Ovary (tissue), 9 donors: ENCODE data around the gene RAB8A. TPM values are rescaled to one million over a fixed set of nuclear protein-coding genes. Genes with fewer than 3 reads are reported as not detected.

Experiments
- DNase-seq, 5 donors: peaks; one replicate each; pipeline ENCODE4 v3.0.0-alpha.2; 2019 to 2020
- H3K27ac ChIP-seq, 2 donors: fragments of 200-600 bp; one replicate each; pipeline versions ENCODE4 v1.5.1 to v1.8.0; 2019 to 2022
- H3K27me3 ChIP-seq: fragments of 200-600 bp; one replicate; pipeline ENCODE4 v1.8.0; 2022
- H3K36me3 ChIP-seq: fragments of 200-600 bp; sonication (generic); one replicate; pipeline ENCODE4 v1.5.1; 2019
- H3K4me1 ChIP-seq: one replicate; pipeline ENCODE4 v1.8.1; 2013; ENCODE audit warnings: mild to moderate bottlenecking, moderate library complexity; ENCODE audit not compliant: insufficient read depth
- H3K4me3 ChIP-seq: fragments of 200-600 bp; sonication (generic); one replicate; pipeline ENCODE4 v1.5.1; 2017
- H3K9me3 ChIP-seq, 2 donors: fragments of 200-600 bp in 1 of 2; sonication (generic) in 1 of 2; one replicate each; pipeline versions ENCODE4 v1.5.1 to v1.8.1; 2013 to 2019; ENCODE audit warnings: mild to moderate bottlenecking in 1 of 2, moderate library complexity in 1 of 2
- EP300 ChIP-seq: sonication (generic); formaldehyde crosslinking; IDR thresholded peaks from one replicate; pipeline ENCODE4 v1.6.1; 2017; ENCODE audit warnings: antibody characterized with exemption
- POLR2A ChIP-seq: fragments of 450-650 bp; IDR thresholded peaks from one replicate; pipeline ENCODE4 v1.6.1; 2017; ENCODE audit warnings: antibody characterized with exemption, mild to moderate bottlenecking, moderate library complexity
- WGBS, 3 donors: extraction: QIAGEN DNeasy Blood & Tissue Kit in 1 of 3; methylation state at CpG; one replicate each; pipeline versions ENCODE4 v1.1.5 to v1.1.7; 2013 to 2017; 5-methylcytosine and 5-hydroxymethylcytosine counted together
- intact Hi-C, 4 donors: fragments of 100-400 bp; cut with DNase I; formaldehyde crosslinking; loops; one replicate each; pipeline versions ENCODE4 v1.11.0 to v1.15.1; 2022 to 2023
- polyA plus RNA-seq, 2 donors: library from polyadenylated mRNA; stranded (reverse); fragments of 200-250 nt in 1 of 2; fragments of 350-450 nt in 1 of 2; fragmentation: Illumina TruSeq in 1 of 2; extraction: RNeasy Lipid Tissue Mini Kit (QIAGEN cat#74804) in 1 of 2; gene quantifications; one replicate each; pipeline ENCODE4 v1.2.3, GENCODE V29; 2013 to 2014
- total RNA-seq, 7 donors: library from RNA; depleted of rRNA in 2 of 7; stranded (reverse); fragments of >200 nt in 2 of 7; fragmentation: NEBNext Ultra II Directional in 3 of 7; extraction: Animal tissue kit (Norgen Biotek cat#: 25700) in 3 of 7; gene quantifications; one replicate each; pipeline versions ENCODE4 v1.1.0 to v1.2.4, GENCODE V29; 2016 to 2023
- TF ChIP-seq, protein P1 (sequence below), 3 donors: fragments of 450-650 bp in 2 of 3; fragments of 200-600 bp in 1 of 3; IDR thresholded peaks; one replicate each; pipeline versions ENCODE4 v1.5.1 to v1.8.0; 2016 to 2022; ENCODE audit warnings: antibody characterized with exemption in 3 of 3, mild to moderate bottlenecking in 1 of 3
- donor health status: DM: no; HTN: no; CAD: no; lungs with moderate emphysema.
- donor health status: DM: no; HTN: no; CAD: no.
- donor health status: Bipolar disorder and iron deficiency.
- donor health status: DM: yes; HTN: yes; CAD: no.
- donor health status: DM: no; HTN: no; CAD: no.
- donor health status: DM: yes; HTN: yes; CAD: no.

The RAB8A gene
- total and polyA plus RNA-seq, 9 donors = 17.2 to 114 (median 52.9) TPM

DNA sequence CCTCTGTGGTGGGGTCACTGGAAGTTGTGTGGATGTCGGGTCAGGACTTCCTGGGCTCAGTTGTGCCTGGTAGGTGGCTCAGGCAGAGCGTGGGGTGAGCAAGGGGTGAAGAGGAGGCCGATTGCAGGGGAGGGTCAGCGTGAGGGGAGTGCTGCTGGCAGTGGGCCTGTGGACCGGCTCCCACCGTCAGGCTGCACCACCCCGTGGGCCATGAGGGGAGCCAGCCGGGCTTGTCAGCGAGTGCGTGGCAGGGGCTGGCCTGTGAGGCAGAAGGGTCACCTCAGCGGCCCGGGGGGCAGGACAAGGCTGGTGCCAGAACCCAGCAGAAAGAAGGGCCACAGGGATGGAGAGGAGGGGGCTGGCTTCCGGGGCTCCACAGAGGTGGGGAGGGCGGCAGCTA, 13.3 kb downstream of the RAB8A start:
- DNase-seq = no peak
- WGBS, 3 donors = 76 to 82% (median 76%) methylated on average over 13 to 14 of the region's 14 CpGs
- no peak overlapping the region for H3K27ac ChIP-seq
- H3K9me3 ChIP-seq = no peaks in the 10 kb centered on the region
- H3K4me3 ChIP-seq = no peak overlapping the region
- no peaks in the 10 kb centered on the region for H3K4me1 ChIP-seq
- TF ChIP-seq EP300 = no peak
- TF ChIP-seq POLR2A = no peak
- TF ChIP-seq, protein P1, sequence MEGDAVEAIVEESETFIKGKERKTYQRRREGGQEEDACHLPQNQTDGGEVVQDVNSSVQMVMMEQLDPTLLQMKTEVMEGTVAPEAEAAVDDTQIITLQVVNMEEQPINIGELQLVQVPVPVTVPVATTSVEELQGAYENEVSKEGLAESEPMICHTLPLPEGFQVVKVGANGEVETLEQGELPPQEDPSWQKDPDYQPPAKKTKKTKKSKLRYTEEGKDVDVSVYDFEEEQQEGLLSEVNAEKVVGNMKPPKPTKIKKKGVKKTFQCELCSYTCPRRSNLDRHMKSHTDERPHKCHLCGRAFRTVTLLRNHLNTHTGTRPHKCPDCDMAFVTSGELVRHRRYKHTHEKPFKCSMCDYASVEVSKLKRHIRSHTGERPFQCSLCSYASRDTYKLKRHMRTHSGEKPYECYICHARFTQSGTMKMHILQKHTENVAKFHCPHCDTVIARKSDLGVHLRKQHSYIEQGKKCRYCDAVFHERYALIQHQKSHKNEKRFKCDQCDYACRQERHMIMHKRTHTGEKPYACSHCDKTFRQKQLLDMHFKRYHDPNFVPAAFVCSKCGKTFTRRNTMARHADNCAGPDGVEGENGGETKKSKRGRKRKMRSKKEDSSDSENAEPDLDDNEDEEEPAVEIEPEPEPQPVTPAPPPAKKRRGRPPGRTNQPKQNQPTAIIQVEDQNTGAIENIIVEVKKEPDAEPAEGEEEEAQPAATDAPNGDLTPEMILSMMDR (IDR thresholded peaks at IDR 0.05) = no peak
- no peaks in the 10 kb centered on the region for H3K36me3 ChIP-seq
- intact Hi-C loops = no loop called here
- no peaks in the 10 kb centered on the region for H3K27me3 ChIP-seq

- DNase-seq = no peak
- no peak overlapping the region for H3K4me3 ChIP-seq
- no peaks in the 10 kb centered on the region for H3K27me3 ChIP-seq
- TF ChIP-seq EP300 (no peak), POLR2A (no peak)
- TF ChIP-seq, protein P1 (IDR thresholded peaks at IDR 0.05) = no peak
- H3K4me1 ChIP-seq = no peaks in the 10 kb centered on the region
- H3K36me3 ChIP-seq = no peaks in the 10 kb centered on the region
- H3K9me3 ChIP-seq = no peaks in the 10 kb centered on the region
- intact Hi-C loops = no loop called here
- H3K27ac ChIP-seq = no peak overlapping the region
- WGBS, 3 donors = 65 to 74% (median 68%) methylated on average over 10 of the region's 10 CpGs
These were observed 14.2 kb downstream of the RAB8A start for GRCh38 chr19:16125737-16126495.

DNA sequence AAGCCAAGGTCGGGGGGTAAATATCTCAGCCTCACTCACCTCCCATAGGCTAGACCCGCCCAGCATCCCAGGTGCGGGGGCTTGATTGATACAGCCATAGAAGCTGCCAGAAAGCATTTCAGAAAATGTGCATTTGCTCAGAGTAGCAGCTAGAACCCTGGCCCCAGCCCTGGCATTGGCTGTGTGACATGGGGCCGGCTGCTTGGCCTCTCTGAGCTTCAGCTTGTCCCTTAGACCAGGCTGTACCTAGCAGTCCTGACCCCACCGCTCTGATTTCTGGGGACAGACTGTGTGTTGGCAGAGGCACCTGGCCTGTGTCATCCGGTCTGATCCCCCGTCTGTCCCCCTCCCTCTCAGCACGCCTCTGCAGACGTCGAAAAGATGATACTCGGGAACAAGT, 15.4 kb downstream of the RAB8A start:
- intact Hi-C loops = no loop called here

DNA sequence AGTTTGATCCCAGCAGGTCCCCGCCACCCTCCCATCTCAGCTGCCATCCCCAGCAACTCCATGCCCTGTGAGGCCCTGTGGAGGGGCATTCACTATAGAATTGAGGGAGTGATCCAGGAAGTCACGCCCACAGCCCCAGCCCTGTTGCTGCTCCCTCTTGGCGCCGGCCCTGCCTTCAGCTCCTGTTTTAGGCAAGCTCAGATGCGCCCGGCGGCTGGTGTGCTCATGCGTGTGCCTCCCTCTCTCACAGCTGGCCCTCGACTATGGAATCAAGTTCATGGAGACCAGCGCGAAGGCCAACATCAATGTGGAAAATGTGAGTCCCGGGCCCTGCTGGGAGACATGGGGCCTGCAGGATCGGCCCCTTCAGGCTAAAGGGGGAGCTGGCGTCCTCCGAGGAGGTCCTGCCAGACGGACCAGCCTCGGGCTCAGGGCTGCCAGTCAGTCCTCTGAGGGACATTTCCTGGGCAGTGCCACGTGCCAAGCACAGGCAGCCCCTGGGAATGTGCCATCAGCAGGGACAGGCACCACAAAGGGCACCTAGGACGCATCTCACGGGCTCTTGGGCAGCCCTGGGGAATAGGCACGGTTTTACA, 16.2 kb downstream of the RAB8A start:
- intact Hi-C loops = no loop called here

More for the DNA sequence above, 15.4 kb downstream of the RAB8A start:
- 80 to 85% (median 81%) methylated on average over 11 of the region's 11 CpGs for WGBS, 3 donors
- no peaks in the 10 kb centered on the region for H3K36me3 ChIP-seq
- H3K9me3 ChIP-seq = no peaks in the 10 kb centered on the region
- no peaks in the 10 kb centered on the region for H3K4me1 ChIP-seq
- no peaks in the 10 kb centered on the region for H3K27me3 ChIP-seq
- H3K4me3 ChIP-seq = no peak overlapping the region
- DNase-seq = no peak
- TF ChIP-seq, protein P1 (IDR thresholded peaks at IDR 0.05) = no peak
- TF ChIP-seq EP300 (no peak), POLR2A (no peak)
- H3K27ac ChIP-seq = no peak overlapping the region

More for the DNA sequence above, 16.2 kb downstream of the RAB8A start:
- Histone ChIP-seq H3K9me3 (no peaks in the 10 kb centered on the region), H3K27ac (no peak overlapping the region), H3K27me3 (no peaks in the 10 kb centered on the region), H3K4me3 (no peak overlapping the region), H3K36me3 (no peaks in the 10 kb centered on the region), H3K4me1 (no peaks in the 10 kb centered on the region)
- no peak for DNase-seq
- TF ChIP-seq, protein P1 (IDR thresholded peaks at IDR 0.05) = no peak
- TF ChIP-seq POLR2A (no peak), EP300 (no peak)
- 87 to 91% (median 91%) methylated on average over 21 of the region's 21 CpGs for WGBS, 3 donors
